Fibroblast of skin of left biceps (primary cell): ENCODE results near the gene SH3GL3.

Source experiments
- DNase-seq, 2 experiments: peaks; one replicate each; pipeline ENCODE4 v3.0.0-alpha.2; 2013; ENCODE audit warnings: low read depth in 2 of 2

SH3GL3 gene

GRCh38 chr15:83504365-83504764 lies 57.2 kb downstream of the SH3GL3 start:
- DNase-seq, result no peak

GRCh38 chr15:83510001-83510400 lies 62.9 kb downstream of the SH3GL3 start:
- no peak for DNase-seq

- DNase-seq, result no peak
These were observed 65.3 kb downstream of the SH3GL3 start for GRCh38 chr15:83512459-83512858.

GRCh38 chr15:83514584-83514983 lies 67.4 kb downstream of the SH3GL3 start:
- no peak for DNase-seq

- no peak for DNase-seq
These were observed 68.0 kb downstream of the SH3GL3 start for GRCh38 chr15:83515164-83515563.

GRCh38 chr15:83516935-83517334 lies 69.8 kb downstream of the SH3GL3 start:
- DNase-seq, result peak in 1 of 2 experiments; percentile 6

GRCh38 chr15:83526319-83526718 lies 79.2 kb downstream of the SH3GL3 start:
- DNase-seq, result no peak

GRCh38 chr15:83533410-83533962 lies 86.3 kb downstream of the SH3GL3 start:
- DNase-seq, result no peak

GRCh38 chr15:83537606-83538005 lies 90.5 kb downstream of the SH3GL3 start:
- DNase-seq, result no peak

- no peak for DNase-seq
These were observed 91.5 kb downstream of the SH3GL3 start for GRCh38 chr15:83538682-83539081.

GRCh38 chr15:83545804-83546511 lies 98.8 kb downstream of the SH3GL3 start:
- DNase-seq, result no peak

- no peak for DNase-seq
These were observed 99.4 kb downstream of the SH3GL3 start for GRCh38 chr15:83546512-83546888.

- no peak for DNase-seq
These were observed 100.0 kb downstream of the SH3GL3 start for GRCh38 chr15:83547168-83547567.

GRCh38 chr15:83549623-83550022 lies 102.5 kb downstream of the SH3GL3 start:
- DNase-seq, result no peak

GRCh38 chr15:83554558-83554957 lies 107.4 kb downstream of the SH3GL3 start:
- no peak for DNase-seq

- DNase-seq, result no peak
These were observed 108.2 kb downstream of the SH3GL3 start for GRCh38 chr15:83555383-83555782.

GRCh38 chr15:83556068-83556467 lies 108.9 kb downstream of the SH3GL3 start:
- DNase-seq, result no peak

GRCh38 chr15:83556754-83557153 lies 109.6 kb downstream of the SH3GL3 start:
- DNase-seq, result no peak

- DNase-seq, result no peak
These were observed 111.0 kb downstream of the SH3GL3 start for GRCh38 chr15:83558146-83558545.

GRCh38 chr15:83559310-83559966 lies 112.3 kb downstream of the SH3GL3 start:
- DNase-seq, result peak; percentile 25 to 42

- no peak for DNase-seq
These were observed 114.5 kb downstream of the SH3GL3 start for GRCh38 chr15:83561661-83562060.

- DNase-seq, result no peak
These were observed 118.0 kb downstream of the SH3GL3 start for GRCh38 chr15:83565138-83565537.

- DNase-seq, result no peak
These were observed 118.5 kb downstream of the SH3GL3 start for GRCh38 chr15:83565553-83566159.
